Ammon's horn (tissue), 1 donor: ENCODE results near the gene P2RY2.
"Not testable (repeated sequence)": the region's sequence is repeated elsewhere in the genome, so short reads cannot be mapped to it uniquely, and the experiment has no call there.

Experiments
- DNase-seq: peaks from one replicate; pipeline ENCODE4 v3.0.0-alpha.2; 2016; ENCODE audit warnings: low spot score

P2RY2 gene

DNA sequence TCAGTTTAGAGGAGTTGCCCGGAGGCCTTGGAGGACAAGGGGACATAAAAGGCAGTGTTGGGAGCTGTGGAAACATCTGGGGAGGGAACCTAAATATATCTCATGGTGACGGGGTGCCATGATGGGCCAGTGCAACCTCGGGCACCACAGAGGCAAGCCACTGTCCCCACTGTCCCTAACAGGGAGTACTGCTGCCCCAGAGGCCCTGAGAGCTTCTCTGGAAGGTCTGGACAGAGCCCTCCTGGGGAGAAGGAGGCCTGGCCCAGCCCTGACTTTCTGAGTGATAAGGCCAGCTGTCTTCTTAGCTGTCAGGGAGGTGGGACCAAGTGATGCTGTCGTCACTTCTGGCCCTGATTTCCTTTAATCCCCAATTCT, 48.6 kb downstream of the P2RY2 start:
- DNase-seq: no peak

DNA sequence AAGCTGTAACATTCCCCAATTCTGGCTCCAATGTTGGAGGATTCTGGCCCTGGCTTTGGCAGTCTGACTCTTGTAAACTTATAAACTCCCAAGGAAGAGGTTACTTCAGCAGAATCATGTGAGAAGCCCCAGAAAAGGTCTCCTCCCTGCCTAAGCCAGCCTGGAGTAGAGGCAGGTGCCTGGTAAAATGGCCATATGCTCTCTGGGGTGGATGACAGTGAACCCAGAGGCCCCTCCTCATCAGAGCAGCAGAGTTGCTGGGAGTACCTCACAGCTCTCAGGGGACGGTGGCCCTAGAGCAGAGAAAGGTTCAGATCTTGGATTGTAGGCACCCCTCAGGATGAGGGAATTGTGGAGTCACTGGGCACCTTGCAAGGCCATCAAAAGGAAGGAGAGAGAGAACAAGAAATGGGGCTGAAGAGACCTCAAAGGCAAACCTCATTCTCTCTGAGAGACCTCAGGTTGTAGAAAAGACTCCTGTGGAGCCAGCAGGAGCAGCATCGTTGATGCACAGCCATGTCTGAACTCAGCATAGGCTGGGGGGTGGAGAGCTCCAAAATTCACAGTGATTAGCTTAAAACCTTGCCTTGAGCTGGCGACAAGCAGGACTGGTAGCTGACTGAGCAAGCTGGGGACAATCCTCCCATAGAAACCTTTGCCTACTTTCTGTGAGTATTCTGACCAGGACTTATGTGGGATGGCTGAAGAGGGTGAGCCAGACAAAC, 49.2 kb downstream of the P2RY2 start:
- DNase-seq: no peak

DNA sequence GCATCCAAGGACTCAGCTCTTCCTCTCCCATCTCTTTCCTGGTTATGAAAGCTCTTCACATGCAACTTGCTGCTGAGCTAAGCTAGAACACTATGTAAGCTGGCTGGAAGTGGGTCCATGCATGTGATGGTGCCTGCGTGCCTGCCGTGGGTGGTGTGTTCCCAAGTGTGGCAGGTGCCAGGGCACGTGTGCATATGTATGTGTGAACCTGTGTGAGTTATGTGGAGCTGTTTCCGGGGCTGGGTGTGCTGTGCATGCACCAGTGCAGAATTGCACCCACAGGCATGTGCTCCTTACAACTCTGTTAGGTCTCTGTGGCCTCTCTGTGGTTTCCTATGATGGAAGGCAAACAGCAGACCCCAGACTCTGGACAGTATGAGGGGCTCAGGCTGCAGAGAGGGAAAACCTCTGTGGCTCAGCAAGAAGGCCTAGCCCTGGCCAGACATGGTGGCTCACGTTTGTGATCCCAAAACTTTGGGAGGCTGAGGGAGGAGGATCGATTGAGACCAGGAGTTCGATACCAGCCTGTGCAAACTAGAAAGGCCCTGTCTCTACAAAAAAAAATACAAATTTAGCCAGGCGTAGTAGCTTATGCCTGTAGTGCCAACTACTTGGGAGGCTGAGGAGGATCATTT, 49.9 kb downstream of the P2RY2 start:
- DNase-seq: no peak

DNA sequence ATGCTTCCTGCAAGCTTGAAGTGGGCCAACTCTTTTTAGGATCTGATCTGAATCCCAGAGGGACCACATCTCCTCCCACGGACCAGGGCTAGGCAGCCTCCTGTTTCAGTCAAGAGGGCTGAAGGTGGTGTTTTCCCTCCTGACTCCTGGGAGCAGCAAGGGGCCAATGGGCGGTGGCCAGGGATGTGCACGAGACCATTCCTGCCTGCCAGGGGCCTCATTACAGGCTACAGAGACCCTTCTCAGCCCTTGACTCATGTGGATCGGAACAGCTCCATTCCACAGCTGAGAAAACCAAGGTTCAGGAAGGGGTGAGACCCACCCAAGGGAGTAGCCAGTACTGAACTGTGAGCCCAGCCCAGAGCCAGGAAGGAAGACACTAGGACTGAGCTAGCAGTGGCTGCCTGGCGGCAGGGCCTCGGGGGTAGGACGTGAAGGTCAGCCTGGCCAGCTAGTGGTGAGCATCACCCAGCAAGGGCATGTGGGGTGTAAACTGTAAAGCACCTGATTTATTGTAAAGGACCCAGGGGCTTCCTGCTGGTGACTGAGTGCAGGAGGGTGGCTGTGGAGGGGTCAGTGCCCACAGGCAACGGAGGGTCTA, 50.7 kb downstream of the P2RY2 start:
- DNase-seq: no peak

DNA sequence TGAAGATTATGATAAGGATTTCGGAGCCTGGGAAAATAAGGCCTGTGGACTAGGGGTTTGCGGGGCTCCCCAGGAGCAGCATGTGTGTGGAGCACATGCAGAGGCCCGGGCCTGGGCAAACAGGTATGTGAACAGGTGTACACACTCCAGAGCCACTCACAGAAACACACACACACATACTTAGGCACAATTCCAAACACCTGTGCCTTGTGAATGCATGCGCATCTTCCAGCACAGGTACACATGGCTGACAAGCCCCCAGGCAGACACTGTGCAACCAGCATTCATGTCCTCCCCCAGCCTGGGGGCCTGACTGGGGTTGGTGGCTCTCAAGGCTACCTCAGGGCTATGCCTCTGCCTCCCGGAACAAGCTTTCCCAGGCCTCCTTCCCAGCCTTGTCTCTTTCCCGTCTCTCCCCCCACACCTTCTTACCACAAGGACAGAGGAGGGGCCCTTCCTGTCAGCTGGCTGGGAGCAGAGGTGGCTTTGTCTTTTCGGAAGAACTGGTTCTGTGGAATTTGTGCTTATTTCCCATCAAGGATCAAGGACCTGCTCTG, 51.5 kb downstream of the P2RY2 start:
- no peak for DNase-seq

DNA sequence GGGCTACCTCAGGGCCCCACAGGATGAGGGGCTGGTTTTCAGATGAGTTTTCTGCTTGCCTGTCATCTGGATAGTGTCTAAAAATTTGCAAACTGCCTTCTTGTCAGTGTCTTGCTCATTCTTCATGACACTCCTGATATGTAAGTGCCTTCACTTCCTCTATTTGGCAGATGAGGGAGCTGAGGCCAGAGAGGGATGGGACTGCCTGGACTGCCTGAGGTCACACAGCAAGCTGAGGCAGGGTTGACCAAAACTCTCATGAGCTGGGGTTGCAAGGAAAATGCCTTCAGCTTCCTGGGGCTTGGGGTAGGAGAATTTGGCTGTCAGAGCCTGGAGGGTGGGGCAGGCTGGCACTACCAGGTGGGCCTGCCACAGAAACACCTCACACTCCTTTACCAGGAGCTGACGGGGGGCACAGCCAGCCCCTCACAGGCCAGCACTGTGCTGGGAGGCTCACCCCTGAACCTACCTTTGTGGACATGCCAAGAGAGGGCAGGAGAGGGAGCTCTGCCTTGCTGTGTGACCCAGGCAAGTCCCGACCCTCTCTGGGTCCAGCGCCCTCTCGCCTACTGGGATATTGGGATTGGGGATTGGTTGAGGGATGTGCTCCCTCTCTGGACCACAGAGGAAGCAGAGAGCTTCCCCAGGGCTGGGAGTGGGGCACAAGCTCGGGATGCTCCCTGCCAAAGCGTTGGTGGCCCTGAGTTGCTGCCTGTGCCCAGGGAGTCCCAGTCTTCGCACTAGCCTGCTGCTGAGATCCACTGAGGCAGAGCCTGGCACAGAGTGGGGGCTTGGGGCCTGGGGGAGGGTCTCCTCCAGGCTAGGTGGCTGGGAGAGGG, 52.2 kb downstream of the P2RY2 start:
- no peak for DNase-seq

DNA sequence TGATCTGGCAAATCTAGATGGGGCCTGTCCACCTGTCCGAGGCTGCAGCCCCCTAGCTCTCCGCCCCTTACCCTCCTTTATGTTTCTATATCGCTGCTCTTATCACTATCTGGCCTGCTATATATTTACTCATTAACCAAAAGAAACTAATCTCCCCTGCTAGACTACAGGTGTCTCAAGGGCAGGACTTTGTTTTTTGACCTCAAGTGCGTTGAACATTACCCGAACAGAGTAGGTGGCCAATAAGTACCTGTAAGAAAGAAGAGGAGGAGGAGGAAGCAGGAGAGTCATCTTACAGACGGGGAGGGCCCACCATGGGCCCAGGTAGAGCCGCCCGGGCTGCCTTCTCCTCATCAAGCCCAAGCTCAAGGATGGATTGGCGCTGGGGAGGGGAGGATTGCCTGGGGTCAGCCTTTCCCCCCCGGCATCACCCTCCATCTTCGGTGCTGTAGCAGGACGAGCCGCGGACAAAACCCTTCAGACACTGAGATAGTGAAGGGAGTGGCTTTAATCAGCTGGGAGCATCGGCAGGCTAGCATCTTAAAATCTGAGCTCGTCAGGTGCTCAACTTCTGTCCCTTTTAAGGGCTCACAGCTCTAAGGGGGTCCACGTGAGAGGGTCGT, 52.9 kb downstream of the P2RY2 start:
- DNase-seq: no peak

DNA sequence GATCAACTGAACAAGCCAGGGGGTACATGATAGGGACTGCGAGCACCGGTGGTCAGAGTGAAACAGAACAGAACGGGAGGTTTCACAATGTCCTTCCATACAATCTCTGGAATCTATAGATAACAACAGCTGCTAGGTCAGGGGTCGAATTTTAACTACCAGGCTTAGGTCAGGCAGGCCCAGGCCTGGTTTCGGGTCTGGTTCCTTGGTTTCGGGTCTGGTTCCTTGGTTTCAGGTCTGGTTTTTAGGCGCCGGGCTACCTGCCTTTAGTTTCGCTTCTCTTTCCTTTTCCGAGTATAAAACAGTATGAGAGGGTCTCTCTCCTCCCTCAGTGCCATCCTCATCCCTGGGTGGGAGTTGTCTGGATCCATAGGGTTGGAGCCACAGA, 53.4 kb downstream of the P2RY2 start:
- DNase-seq: not testable (repeated sequence)

DNA sequence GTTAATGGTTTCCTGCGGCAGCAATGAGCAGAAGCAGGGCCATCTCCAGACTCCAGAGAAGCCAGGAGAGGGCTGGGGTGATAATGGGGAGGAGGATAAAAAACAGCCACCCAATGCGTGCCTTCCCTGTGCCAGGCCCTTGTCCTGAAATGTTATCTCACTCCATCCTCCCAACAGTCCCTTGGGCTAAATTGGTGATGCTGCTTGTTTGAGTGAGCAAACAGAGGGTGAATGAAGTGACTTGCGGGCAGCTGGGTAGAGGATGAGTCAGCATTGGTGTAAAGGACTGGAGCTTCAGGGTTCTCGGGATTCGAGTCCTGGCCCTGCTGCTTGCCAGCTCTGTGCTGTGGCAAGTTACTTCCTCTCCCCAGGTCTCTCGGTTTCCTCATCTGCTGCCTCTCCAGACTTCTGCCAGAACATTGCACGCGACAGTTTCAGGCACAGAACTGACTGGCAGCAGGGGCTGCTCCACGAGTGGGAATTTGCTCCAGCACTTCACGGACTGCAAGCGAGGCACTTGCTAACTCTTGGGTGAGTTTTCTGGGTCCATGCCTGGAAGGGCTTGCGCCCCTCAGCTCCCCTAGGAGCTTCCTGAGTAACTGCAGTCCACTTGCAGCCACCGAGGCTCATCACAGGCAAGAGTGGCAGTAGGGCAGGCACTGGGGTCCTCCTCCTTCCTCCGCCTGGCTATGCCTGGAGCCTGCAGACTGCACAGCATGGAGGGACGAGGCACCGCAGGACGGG, 54.0 kb downstream of the P2RY2 start, which contains the start of gene P2RY6:
P2RY6 (plus strand) TSS at position 403 of the 744 bp plus-strand sequence. CDS start 24,181 bp downstream, outside the sequence.
- peak; percentile 58 for DNase-seq

DNA sequence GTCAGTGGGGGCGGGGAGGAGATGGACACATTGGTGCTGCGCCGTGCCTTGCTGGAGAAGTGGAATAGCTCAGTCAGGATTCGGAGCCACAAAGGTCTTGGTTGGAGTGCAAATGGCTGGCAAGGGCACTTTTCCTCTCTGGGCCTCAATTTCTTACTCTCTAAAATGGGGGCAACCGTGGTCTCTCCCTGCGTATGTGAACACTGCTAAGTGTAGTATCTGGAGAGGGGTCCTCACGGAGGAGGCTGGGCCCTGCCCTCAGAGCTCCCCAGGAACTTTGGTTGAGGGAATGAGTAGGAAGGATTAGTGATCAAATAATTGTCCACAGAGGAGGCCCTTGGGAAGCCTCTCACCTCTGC, 54.6 kb downstream of the P2RY2 start:
- no peak for DNase-seq

DNA sequence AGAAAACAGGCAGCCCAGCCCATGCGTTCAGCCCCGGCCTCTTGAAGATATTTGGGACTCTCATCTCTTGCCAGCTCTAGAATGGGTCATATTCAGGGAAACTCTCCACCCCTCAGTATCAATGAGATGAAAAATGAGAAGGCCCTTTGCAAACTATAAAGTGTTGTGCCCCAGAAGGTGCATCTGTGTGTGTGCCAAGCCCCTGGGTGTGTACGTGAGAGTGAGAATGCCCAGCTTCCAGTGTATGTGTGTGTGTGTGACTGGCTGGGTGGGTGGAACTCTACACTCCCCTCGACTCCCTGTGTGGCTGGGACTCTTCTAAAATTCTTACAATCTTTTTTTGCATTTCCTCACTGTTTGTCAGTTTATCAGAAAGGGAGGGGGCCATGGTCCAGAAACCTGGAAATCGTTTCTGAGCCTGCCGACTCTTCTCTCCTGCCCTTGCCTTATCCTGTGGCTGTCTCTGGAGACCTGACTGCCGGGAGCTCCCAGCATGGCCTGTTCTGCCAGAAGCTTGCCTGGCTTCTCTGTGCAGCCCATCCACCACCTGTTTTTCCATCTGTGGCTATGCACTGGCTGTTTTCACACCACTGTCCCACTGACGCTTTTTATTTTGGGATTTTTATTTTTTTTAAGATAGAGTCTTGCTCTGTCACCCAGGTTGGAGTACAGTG, 55.3 kb downstream of the P2RY2 start:
- no peak for DNase-seq

DNA sequence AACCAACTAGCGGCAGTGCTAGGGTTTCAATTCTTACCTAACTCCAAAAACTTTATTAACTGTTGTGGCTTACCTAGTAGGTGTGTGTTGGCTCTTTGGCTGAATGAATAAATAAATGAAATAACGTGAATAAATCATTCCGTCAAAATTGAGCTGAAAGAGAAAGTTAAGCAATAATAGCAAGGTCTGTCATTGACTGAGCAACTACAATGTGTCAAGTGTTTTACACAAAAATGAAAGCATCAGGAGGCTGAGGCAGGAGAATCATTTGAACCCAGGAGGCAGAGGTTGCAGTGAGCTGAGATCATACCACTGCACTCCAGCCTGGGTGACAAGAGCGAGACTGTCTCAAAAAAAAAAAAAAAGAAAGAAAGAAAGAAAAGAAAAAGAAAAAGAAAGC, 56.1 kb downstream of the P2RY2 start:
- not testable (repeated sequence) for DNase-seq

DNA sequence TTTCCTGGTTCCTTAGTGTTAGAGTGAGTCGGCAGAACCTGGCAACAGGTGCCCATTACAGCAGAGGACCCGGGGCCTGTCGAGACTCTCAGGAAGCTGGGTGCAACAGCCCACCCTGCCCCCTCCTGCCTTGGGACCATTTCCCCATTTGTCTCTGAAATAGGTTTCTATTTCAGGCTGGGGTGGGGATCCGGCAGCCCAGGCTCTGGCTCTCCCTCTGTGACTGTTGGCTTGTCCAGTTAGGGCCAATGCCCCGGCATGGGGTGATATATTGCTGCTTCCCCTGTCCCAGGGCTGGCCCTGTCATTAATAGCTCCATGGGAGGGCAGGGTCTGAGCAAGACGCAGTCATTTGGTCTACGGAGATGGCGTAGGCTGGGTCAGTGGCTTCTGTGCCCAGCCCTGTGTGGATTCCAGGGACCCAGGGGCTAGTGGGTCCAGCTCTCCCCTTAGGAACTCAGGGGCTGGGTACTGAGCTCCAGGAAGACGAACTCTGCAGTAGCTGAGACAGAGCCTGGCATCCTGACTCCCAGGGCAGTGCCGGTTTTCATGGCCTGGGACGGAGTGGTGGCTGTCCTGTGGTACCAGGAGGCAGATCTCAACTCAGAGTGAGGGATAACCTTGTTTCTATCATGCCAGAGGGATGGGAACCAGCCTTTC, 56.8 kb downstream of the P2RY2 start:
- no peak for DNase-seq

DNA sequence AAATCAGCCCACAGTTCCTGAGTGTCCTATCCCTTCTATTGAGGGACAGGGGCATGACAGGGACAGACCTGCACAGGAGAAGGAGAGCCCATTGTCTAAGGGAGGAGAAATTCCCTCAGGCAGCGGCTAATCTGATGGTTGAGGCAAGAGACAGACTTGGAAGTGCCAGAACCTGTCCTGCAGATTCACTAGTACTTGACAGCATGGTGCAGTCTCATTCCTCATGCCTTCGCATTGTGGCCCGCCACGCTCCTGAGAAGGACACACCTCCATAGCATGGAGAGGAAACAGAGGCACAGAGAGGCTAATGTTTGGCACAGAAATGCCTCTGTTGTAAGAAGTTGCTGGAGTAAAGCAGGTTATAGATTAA, 57.3 kb downstream of the P2RY2 start:
- DNase-seq: no peak

DNA sequence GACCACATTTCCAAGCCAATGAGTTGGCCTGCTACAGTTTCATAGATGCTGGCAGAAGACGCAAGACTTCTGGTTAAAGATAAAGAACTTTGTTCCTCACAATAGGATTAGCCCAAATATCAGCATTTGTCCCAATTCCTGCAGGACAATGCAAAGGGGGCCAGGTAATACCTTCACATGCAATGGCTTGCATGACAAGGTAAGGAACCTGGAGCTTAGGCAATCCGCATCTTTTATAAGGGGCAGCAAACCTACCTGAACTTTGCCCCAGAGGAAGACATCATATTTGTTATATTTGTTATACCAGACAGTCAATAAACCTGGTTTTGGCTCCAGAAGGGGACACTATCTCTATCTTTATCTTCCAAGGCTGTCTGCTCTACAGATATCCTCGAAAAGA, 59.4 kb downstream of the P2RY2 start:
- no peak for DNase-seq

DNA sequence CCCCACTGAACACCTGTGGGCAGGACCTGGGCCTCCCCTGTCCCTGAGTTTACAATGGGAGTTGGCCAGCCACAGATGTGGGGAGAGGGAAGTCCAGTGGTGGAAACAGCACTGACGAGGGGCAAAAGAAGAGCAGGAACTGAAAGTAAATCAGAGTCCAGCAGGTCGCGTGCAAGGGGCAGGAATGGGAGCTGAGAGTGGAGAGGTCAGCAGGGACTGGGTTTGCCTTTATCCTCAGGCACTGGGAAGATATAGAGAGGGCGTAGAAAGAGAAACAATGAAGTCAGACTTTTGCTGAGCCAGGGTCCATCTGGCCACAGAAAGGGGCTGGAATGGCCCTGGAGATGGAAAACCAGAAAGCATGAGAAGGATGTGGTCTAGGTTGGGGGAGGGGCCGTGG, 62.5 kb downstream of the P2RY2 start:
- peak; percentile 51 for DNase-seq

DNA sequence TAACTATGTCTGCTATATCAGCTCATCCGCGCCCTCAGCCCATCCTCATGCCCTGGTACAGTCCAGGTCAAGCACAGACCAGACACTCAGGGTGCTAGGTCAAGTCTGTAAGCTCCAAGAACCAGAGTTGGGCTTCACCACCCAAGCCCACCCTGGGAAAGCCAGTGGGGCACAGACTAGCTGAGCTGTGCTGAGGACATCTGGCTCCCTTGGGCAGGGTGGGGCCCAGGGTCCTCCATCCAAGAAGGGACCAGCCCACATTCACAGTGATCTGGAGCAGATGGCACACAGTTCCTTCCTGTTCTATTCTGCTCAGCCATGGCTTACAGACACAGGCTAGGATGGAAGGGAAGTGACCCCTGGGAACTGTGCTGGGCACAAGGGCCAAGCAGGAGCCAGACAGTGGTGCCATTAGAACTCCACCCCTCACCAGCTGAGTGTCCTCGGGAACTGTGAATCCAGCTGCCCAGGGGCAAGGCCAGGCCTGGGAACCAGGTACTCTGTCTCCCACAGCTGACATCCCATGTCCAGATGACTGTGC, 63.2 kb downstream of the P2RY2 start:
- DNase-seq: no peak

DNA sequence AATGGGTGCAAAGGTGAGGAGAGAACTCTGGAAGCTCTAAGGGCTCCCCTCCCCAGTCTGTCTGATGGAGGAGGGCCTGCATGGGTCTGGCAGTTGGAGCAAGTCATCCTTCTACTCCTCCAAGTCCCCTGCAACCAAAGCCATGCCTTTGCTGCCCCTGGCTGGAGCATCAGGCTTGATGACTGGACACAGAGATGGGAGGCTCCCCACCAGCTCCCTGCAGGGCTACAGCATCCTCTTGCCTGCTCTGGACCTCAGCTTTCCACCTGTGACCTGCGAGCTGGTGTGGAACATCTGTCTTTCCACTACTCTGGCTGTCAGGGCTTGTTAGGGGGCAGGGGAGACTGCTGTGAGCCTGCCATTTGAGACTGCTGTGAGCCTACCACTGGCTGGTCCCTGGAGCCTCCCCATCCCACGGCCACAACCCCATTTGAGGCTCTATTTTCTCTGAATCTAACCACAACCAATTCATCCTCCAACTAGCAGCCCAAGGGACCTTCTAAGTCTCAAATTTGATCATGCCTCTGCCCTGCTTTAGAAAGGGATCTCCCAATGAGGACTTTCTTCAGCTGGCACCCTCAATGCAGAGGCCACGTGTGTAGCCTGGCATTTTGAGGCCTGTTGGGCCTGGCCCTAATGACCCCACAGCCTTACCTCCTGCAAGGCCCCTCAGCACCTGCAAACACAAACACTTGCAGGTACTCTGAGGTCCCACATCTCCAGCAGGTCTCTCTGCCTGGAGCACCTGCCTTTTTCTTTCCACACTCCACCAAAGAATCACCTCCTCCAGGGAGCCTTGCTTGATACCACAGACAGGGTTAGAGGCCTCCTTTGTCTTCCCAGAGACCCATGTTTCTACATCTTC, 63.9 kb downstream of the P2RY2 start:
- DNase-seq: no peak
